Peyer's patch (tissue), 4 donors: ENCODE measurements around the gene PRSS33. TPM values are rescaled to one million over a fixed set of nuclear protein-coding genes. Genes with fewer than 3 reads are reported as not detected.

Source experiments
- DNase-seq, 3 donors: peaks; one replicate each; pipeline ENCODE4 v3.0.0-alpha.2; 2017 to 2019
- H3K27ac ChIP-seq, 4 donors: fragments of 200-600 bp; sonication (generic); one replicate each; pipeline ENCODE4 v1.5.1; 2016 to 2019
- H3K27me3 ChIP-seq, 2 donors: fragments of 200-600 bp; sonication (generic); one replicate each; pipeline ENCODE4 v1.5.1; 2019
- H3K36me3 ChIP-seq, 3 donors: fragments of 200-600 bp; sonication (generic); one replicate each; pipeline ENCODE4 v1.5.1; 2016 to 2019
- H3K4me1 ChIP-seq, 4 donors: fragments of 200-600 bp; sonication (generic); one replicate each; pipeline ENCODE4 v1.5.1; 2016 to 2019
- H3K4me3 ChIP-seq, 4 donors: fragments of 200-600 bp; sonication (generic); 1 replicate in 3 of 4; 2 replicates in 1 of 4; pipeline ENCODE4 v1.5.1; 2016 to 2019; ENCODE audit warnings: mild to moderate bottlenecking in 1 of 4
- H3K9me3 ChIP-seq, 4 donors: fragments of 200-600 bp; sonication (generic); one replicate each; pipeline ENCODE4 v1.5.1; 2016 to 2019; ENCODE audit warnings: mild to moderate bottlenecking in 1 of 4
- CTCF ChIP-seq, 6 experiments: fragments of 450-650 bp in 4 of 6; fragments of 200-600 bp in 2 of 6; sonication (generic) in 1 of 6; IDR thresholded peaks; one replicate each; pipeline ENCODE4 v1.5.1; 2017 to 2019; ENCODE audit warnings: antibody characterized with exemption in 6 of 6, mild to moderate bottlenecking in 3 of 6, moderate library complexity in 1 of 6
- POLR2A ChIP-seq, 2 donors: fragments of 450-650 bp; IDR thresholded peaks; one replicate each; pipeline ENCODE4 v1.5.1; 2017; ENCODE audit warnings: antibody characterized with exemption in 2 of 2, mild to moderate bottlenecking in 2 of 2, moderate library complexity in 2 of 2
- total RNA-seq, 4 donors: library from RNA; depleted of rRNA; stranded (reverse); fragments of >200 nt; gene quantifications; one replicate each; pipeline ENCODE4 v1.1.0, GENCODE V29; 2016

The PRSS33 gene
- total RNA-seq: not detected

- Histone ChIP-seq H3K36me3 (no peaks in the 10 kb centered on the region), H3K27me3 (peaks cover 0 to 8% of the 10 kb centered on the region in 2 donors), H3K27ac (no peak within 1 kb of the TSS), H3K4me3 (no peak within 1 kb of the TSS), H3K4me1 (peaks cover 0 to 21% (median 10%) of the 10 kb centered on the region in 4 donors), H3K9me3 (no peaks in the 10 kb centered on the region)
- TF ChIP-seq POLR2A (IDR thresholded peaks at IDR 0.05): no peak
- TF ChIP-seq CTCF (IDR thresholded peaks at IDR 0.05): no peak
- DNase-seq: peak in 1 of 3 donors; percentile 25
These were observed at the start of gene PRSS33 for GRCh38 chr16:2787406-2787805. Gene PRSS33, minus strand, starts transcription at chr16:2787560. Its CDS starts 1,013 bp downstream, at chr16:2786547.

- Histone ChIP-seq H3K36me3 (no peaks in the 10 kb centered on the region), H3K9me3 (no peaks in the 10 kb centered on the region), H3K27me3 (no peaks in the 10 kb centered on the region), H3K4me1 (peaks cover 0 to 10% (median 3%) of the 10 kb centered on the region in 4 donors), H3K4me3 (no peak overlapping the region), H3K27ac (no peak overlapping the region)
- no peak for DNase-seq
- no peak for TF ChIP-seq POLR2A (IDR thresholded peaks at IDR 0.05)
- TF ChIP-seq CTCF (IDR thresholded peaks at IDR 0.05): no peak
These were observed 49.5 kb upstream of the PRSS33 start for GRCh38 chr16:2836646-2837508.

GRCh38 chr16:2835638-2836493, 48.5 kb upstream of the PRSS33 start:
- TF ChIP-seq CTCF (IDR thresholded peaks at IDR 0.05): peak in 2 of 6 experiments; percentile 7 to 13
- no peak for TF ChIP-seq POLR2A (IDR thresholded peaks at IDR 0.05)
- no peak for DNase-seq
- Histone ChIP-seq H3K36me3 (no peaks in the 10 kb centered on the region), H3K9me3 (no peaks in the 10 kb centered on the region), H3K27me3 (no peaks in the 10 kb centered on the region), H3K4me1 (peaks cover 0 to 2% (median 0%) of the 10 kb centered on the region in 4 donors), H3K27ac (no peak overlapping the region), H3K4me3 (no peak overlapping the region)

GRCh38 chr16:2834968-2835367, 47.6 kb upstream of the PRSS33 start:
- no peak overlapping the region for H3K4me3 ChIP-seq
- H3K4me1 ChIP-seq: no peaks in the 10 kb centered on the region
- no peak for TF ChIP-seq CTCF (IDR thresholded peaks at IDR 0.05)
- TF ChIP-seq POLR2A (IDR thresholded peaks at IDR 0.05): no peak
- H3K36me3 ChIP-seq: no peaks in the 10 kb centered on the region
- no peaks in the 10 kb centered on the region for H3K9me3 ChIP-seq
- DNase-seq: no peak
- no peak overlapping the region for H3K27ac ChIP-seq
- no peaks in the 10 kb centered on the region for H3K27me3 ChIP-seq

- peak in 1 of 3 donors; percentile 1 for DNase-seq
- no peaks in the 10 kb centered on the region for H3K4me1 ChIP-seq
- no peaks in the 10 kb centered on the region for H3K27me3 ChIP-seq
- TF ChIP-seq CTCF (IDR thresholded peaks at IDR 0.05) (no peak), POLR2A (IDR thresholded peaks at IDR 0.05) (no peak)
- H3K27ac ChIP-seq: no peak overlapping the region
- H3K4me3 ChIP-seq: no peak overlapping the region
- H3K36me3 ChIP-seq: no peaks in the 10 kb centered on the region
- no peaks in the 10 kb centered on the region for H3K9me3 ChIP-seq
These were observed 46.4 kb upstream of the PRSS33 start for GRCh38 chr16:2833776-2834175.
